ENCODE measurements around the gene MOGAT2.

MOGAT2 gene

DNA sequence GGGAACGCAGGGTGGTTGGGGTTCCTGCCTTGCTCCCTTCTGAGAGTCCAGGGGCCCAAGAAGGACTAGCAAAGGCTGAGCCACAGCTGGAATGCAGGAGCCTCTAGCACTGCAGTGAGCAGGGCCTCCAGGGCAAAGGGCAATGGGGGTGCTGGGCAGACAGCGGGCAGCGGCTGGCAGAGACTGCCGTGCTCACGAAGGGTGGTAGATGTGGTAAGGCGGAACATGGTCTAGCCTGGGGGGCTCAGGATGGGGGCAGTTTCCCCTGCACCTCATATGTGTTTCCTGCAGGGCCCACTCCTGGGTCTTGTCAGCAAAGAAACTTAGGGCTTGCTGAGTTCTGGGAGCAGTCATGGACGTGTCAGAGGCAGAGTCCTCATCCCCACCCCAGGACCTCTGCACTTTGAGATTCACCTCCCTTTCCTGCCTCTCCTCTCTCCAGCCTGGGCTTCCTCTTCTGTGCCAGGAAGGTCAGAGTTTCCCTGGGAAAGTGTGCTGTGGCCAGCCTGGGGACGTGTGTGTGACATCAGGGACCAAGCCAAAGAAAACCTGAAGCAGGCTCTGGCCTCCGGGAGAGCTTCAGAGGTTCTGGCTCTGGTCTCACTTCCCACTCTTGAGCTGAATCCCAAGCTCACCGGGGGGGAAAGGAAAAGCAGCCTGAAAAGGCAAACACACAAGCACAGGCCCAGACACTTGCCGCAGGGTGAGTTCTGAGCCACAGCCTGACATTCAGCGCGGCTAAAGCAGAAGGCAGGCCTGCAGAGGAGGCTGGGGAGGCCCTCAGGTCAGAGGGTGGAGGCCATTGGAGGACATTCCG lies 4.4 kb downstream of the MOGAT2 start:
- Histone ChIP-seq H3K4me1 (ENCODE audit: control insufficient read depth, low read depth, low read length) (no peaks in the 10 kb centered on the region), H4K5ac (ENCODE audit: low read length) (no peak overlapping the region), H3K4ac (ENCODE audit: low read depth, low read length) (no peak overlapping the region), H2BK15ac (replicated peaks; ENCODE audit: low read depth) (no peak overlapping the region), H3K36me3 (ENCODE audit: control insufficient read depth, insufficient read depth, low read length) (no peaks in the 10 kb centered on the region), H3K79me2 (ENCODE audit: control insufficient read depth, insufficient read depth, low read length) (no peaks in the 10 kb centered on the region), H3K56ac (ENCODE audit: low read length) (no peak overlapping the region), H3K79me1 (ENCODE audit: low read length) (no peaks in the 10 kb centered on the region), H3K27ac (ENCODE audit: low read depth, low read length) (no peak overlapping the region), H3K27me3 (ENCODE audit: insufficient read depth, low read length, poor library complexity) (no peaks in the 10 kb centered on the region), H3K4me3 (ENCODE audit: low read length) (no peak overlapping the region), H3K4me2 (ENCODE audit: low read length) (no peak overlapping the region), H2BK5ac (ENCODE audit: low read length) (no peak overlapping the region), H4K8ac (ENCODE audit: low read depth, low read length) (no peak overlapping the region), H3K23ac (ENCODE audit: low read length) (no peak overlapping the region), H2AK5ac (ENCODE audit: low read length) (no peak overlapping the region), H2BK120ac (ENCODE audit: low read depth, low read length) (no peak overlapping the region), H3K18ac (ENCODE audit: low read length) (no peak overlapping the region), H3K9ac (ENCODE audit: low read length) (no peak overlapping the region)
- DNase-seq, result no peak
- no CpG with 5 or more reads among the region's 14 CpGs for WGBS (ENCODE audit: extremely low coverage, insufficient coverage, low lambda C conversion rate)

DNA sequence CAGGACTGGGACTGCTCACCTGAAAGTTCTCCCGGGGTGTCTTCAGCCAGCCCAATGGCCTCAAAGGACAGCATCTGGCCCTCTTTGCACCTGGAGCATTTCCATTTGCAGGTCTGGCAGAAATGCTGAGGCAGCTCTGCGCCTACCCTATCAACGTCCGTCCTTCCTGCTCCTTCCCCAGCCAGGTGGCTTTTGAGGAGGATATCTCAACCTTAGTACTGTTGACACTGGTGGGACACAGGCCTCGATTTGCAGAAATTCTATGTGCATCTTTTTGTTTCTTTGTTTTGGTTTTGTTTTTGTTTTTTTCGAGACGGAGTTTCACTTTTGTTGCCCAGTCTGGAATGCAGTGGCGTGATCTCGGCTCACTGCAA lies 5.0 kb downstream of the MOGAT2 start:
- Histone ChIP-seq H3K4me1 (ENCODE audit: control insufficient read depth, low read depth, low read length) (no peaks in the 10 kb centered on the region), H2BK15ac (replicated peaks; ENCODE audit: low read depth) (no peak overlapping the region), H3K79me2 (ENCODE audit: control insufficient read depth, insufficient read depth, low read length) (no peaks in the 10 kb centered on the region), H3K27ac (ENCODE audit: low read depth, low read length) (no peak overlapping the region), H4K5ac (ENCODE audit: low read length) (no peak overlapping the region), H3K4me3 (ENCODE audit: low read length) (no peak overlapping the region), H3K9ac (ENCODE audit: low read length) (no peak overlapping the region), H3K36me3 (ENCODE audit: control insufficient read depth, insufficient read depth, low read length) (no peaks in the 10 kb centered on the region), H3K79me1 (ENCODE audit: low read length) (no peaks in the 10 kb centered on the region), H3K4ac (ENCODE audit: low read depth, low read length) (no peak overlapping the region), H2BK120ac (ENCODE audit: low read depth, low read length) (no peak overlapping the region), H3K4me2 (ENCODE audit: low read length) (no peak overlapping the region), H3K23ac (ENCODE audit: low read length) (no peak overlapping the region), H3K56ac (ENCODE audit: low read length) (no peak overlapping the region), H2AK5ac (ENCODE audit: low read length) (no peak overlapping the region), H3K27me3 (ENCODE audit: insufficient read depth, low read length, poor library complexity) (no peaks in the 10 kb centered on the region), H2BK5ac (ENCODE audit: low read length) (no peak overlapping the region), H3K18ac (ENCODE audit: low read length) (no peak overlapping the region), H4K8ac (ENCODE audit: low read depth, low read length) (no peak overlapping the region)
- no CpG with 5 or more reads among the region's 9 CpGs for WGBS (ENCODE audit: extremely low coverage, insufficient coverage, low lambda C conversion rate)
- DNase-seq, result no peak

DNA sequence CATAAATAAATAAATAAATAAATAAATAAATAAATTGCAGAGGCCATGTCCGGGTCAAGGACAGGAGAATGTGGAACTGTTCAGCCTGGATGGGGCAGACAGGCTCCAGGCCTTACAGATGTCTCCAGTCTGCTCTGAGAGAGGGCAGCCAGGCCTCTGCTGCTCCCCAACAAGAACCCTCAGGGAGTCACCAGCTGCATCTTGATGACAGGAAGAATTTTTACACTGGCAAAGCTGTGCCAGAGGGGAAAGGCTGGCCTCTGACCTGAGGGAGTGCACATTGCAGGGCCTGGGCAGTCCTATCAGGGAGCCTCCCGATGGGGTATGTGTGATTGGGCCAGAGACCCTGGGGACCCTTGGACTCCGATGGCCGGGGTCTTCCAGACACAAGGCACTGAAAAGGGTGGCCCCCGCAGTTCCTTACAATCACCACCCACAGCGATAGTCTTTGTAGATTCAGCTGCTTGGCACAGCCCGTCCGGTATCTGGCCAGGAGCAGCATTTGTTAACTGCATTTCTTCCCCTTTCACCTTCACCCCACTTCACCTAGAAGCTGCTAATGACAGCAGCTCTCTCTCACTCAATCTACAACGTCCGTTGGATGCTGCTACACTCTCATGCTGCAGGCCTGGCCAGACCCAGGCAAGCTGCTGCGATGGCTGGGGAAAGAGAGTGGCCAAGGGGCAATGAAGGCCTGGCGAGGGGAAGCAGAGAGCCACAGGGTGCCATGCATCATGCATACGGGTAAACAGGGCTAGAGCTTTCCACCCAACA lies 8.1 kb downstream of the MOGAT2 start:
- Histone ChIP-seq H4K8ac (ENCODE audit: low read depth, low read length) (no peak overlapping the region), H3K79me1 (ENCODE audit: low read length) (no peaks in the 10 kb centered on the region), H3K4me2 (ENCODE audit: low read length) (no peak overlapping the region), H2BK5ac (ENCODE audit: low read length) (no peak overlapping the region), H3K4me1 (ENCODE audit: control insufficient read depth, low read depth, low read length) (no peaks in the 10 kb centered on the region), H3K36me3 (ENCODE audit: control insufficient read depth, insufficient read depth, low read length) (no peaks in the 10 kb centered on the region), H3K27me3 (ENCODE audit: insufficient read depth, low read length, poor library complexity) (no peaks in the 10 kb centered on the region), H3K56ac (ENCODE audit: low read length) (no peak overlapping the region), H3K79me2 (ENCODE audit: control insufficient read depth, insufficient read depth, low read length) (no peaks in the 10 kb centered on the region), H2BK120ac (ENCODE audit: low read depth, low read length) (no peak overlapping the region), H2BK15ac (replicated peaks; ENCODE audit: low read depth) (no peak overlapping the region), H3K18ac (ENCODE audit: low read length) (no peak overlapping the region), H3K4me3 (ENCODE audit: low read length) (no peak overlapping the region), H2AK5ac (ENCODE audit: low read length) (no peak overlapping the region), H3K27ac (ENCODE audit: low read depth, low read length) (no peak overlapping the region), H3K4ac (ENCODE audit: low read depth, low read length) (no peak overlapping the region), H3K23ac (ENCODE audit: low read length) (no peak overlapping the region), H4K5ac (ENCODE audit: low read length) (no peak overlapping the region), H3K9ac (ENCODE audit: low read length) (no peak overlapping the region)
- DNase-seq, result no peak
- no CpG with 5 or more reads among the region's 13 CpGs for WGBS (ENCODE audit: extremely low coverage, insufficient coverage, low lambda C conversion rate)

DNA sequence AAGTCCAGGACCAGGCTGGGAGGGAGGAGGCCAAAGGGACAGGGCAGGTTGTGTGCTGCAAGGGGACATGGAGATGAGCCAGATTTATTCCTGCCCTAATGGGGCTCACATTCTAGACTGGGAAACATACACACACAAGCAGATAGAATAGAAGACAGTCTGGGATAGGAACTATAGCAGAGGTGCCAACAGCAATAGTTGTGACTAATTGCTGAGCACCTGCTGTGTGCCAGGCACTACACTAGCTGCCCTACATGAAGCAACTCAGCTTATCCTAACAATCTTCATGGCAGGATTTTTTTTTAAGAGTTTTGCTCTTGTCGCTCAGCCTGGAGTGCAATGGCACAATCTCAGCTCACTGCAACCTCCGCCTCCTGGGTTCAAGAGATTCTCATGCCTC lies 11.4 kb downstream of the MOGAT2 start:
- Histone ChIP-seq H3K23ac (ENCODE audit: low read length) (no peak overlapping the region), H4K5ac (ENCODE audit: low read length) (no peak overlapping the region), H2AK5ac (ENCODE audit: low read length) (no peak overlapping the region), H2BK5ac (ENCODE audit: low read length) (no peak overlapping the region), H2BK120ac (ENCODE audit: low read depth, low read length) (no peak overlapping the region), H3K79me1 (ENCODE audit: low read length) (no peaks in the 10 kb centered on the region), H3K18ac (ENCODE audit: low read length) (no peak overlapping the region), H3K4me2 (ENCODE audit: low read length) (no peak overlapping the region), H3K56ac (ENCODE audit: low read length) (no peak overlapping the region), H3K79me2 (ENCODE audit: control insufficient read depth, insufficient read depth, low read length) (no peaks in the 10 kb centered on the region), H3K36me3 (ENCODE audit: control insufficient read depth, insufficient read depth, low read length) (no peaks in the 10 kb centered on the region), H3K4ac (ENCODE audit: low read depth, low read length) (no peak overlapping the region), H2BK15ac (replicated peaks; ENCODE audit: low read depth) (no peak overlapping the region), H3K27ac (ENCODE audit: low read depth, low read length) (no peak overlapping the region), H4K8ac (ENCODE audit: low read depth, low read length) (no peak overlapping the region), H3K27me3 (ENCODE audit: insufficient read depth, low read length, poor library complexity) (no peaks in the 10 kb centered on the region), H3K4me3 (ENCODE audit: low read length) (no peak overlapping the region), H3K4me1 (ENCODE audit: control insufficient read depth, low read depth, low read length) (no peaks in the 10 kb centered on the region), H3K9ac (ENCODE audit: low read length) (no peak overlapping the region)
- WGBS (ENCODE audit: extremely low coverage, insufficient coverage, low lambda C conversion rate), result no CpG with 5 or more reads among the region's 2 CpGs
- no peak for DNase-seq

DNA sequence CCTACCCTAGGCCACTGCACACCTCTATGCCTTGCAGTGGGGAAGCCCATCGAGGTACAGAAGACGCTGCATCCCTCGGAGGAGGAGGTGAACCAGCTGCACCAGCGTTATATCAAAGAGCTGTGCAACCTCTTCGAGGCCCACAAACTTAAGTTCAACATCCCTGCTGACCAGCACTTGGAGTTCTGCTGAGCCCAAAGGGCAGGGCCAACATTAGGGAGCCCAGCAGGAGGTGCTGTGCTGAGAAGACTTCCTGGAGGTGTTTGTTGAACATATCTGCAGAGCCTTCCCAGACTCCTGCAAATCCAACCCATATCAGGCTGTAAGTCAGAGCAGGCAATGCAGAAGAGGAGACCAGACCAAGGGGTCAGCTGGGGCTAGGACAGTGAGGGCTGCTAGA lies 13.5 kb downstream of the MOGAT2 start:
- H3K4ac ChIP-seq (ENCODE audit: low read depth, low read length), result no peak overlapping the region
- no peak overlapping the region for H4K5ac ChIP-seq (ENCODE audit: low read length)
- H2BK5ac ChIP-seq (ENCODE audit: low read length), result no peak overlapping the region
- H2AK5ac ChIP-seq (ENCODE audit: low read length), result no peak overlapping the region
- H3K27me3 ChIP-seq (ENCODE audit: insufficient read depth, low read length, poor library complexity), result no peaks in the 10 kb centered on the region
- no peaks in the 10 kb centered on the region for H3K36me3 ChIP-seq (ENCODE audit: control insufficient read depth, insufficient read depth, low read length)
- no peak overlapping the region for H2BK120ac ChIP-seq (ENCODE audit: low read depth, low read length)
- no peak overlapping the region for H4K8ac ChIP-seq (ENCODE audit: low read depth, low read length)
- H3K18ac ChIP-seq (ENCODE audit: low read length), result no peak overlapping the region
- H3K4me1 ChIP-seq (ENCODE audit: control insufficient read depth, low read depth, low read length), result no peaks in the 10 kb centered on the region
- H3K23ac ChIP-seq (ENCODE audit: low read length), result no peak overlapping the region
- no peak overlapping the region for H3K27ac ChIP-seq (ENCODE audit: low read depth, low read length)
- no peak overlapping the region for H3K4me3 ChIP-seq (ENCODE audit: low read length)
- no peak overlapping the region for H3K9ac ChIP-seq (ENCODE audit: low read length)
- no CpG with 5 or more reads among the region's 5 CpGs for WGBS (ENCODE audit: extremely low coverage, insufficient coverage, low lambda C conversion rate)
- no peaks in the 10 kb centered on the region for H3K79me1 ChIP-seq (ENCODE audit: low read length)
- no peak for DNase-seq
- no peak overlapping the region for H2BK15ac ChIP-seq (replicated peaks; ENCODE audit: low read depth)
- no peak overlapping the region for H3K4me2 ChIP-seq (ENCODE audit: low read length)
- H3K79me2 ChIP-seq (ENCODE audit: control insufficient read depth, insufficient read depth, low read length), result no peaks in the 10 kb centered on the region
- no peak overlapping the region for H3K56ac ChIP-seq (ENCODE audit: low read length)

All from mesendoderm (in vitro differentiated cells).